A673 (cell line): ENCODE results near the gene IL25.
"Not testable (repeated sequence)": the region's sequence is repeated elsewhere in the genome, so short reads cannot be mapped to it uniquely, and the experiment has no call there.

Experiments
- CTCF ChIP-seq: fragments of 300-800, 200-600 bp; sonication (generic); conservative IDR thresholded peaks from 2 replicates; pipeline ENCODE4 v1.5.1; 2017; ENCODE audit warnings: low read depth, mild to moderate bottlenecking, antibody characterized with exemption, low read length, moderate library complexity, mixed read lengths
- EZH2 ChIP-seq: fragments of 200-600 bp; sonication (generic); IDR thresholded peaks from 2 replicates; pipeline ENCODE4 v1.6.1; 2017; ENCODE audit warnings: borderline replicate concordance, low read depth, mild to moderate bottlenecking, mixed read lengths, antibody characterized with exemption, low read length; ENCODE audit not compliant: poor library complexity, severe bottlenecking

GRCh38 chr14:23425798-23426197, 53.2 kb downstream of the IL25 start:
- not testable (repeated sequence) for TF ChIP-seq CTCF, EZH2
